ENCODE measurements around the gene EHD4.

- TF ChIP-seq, protein P1, sequence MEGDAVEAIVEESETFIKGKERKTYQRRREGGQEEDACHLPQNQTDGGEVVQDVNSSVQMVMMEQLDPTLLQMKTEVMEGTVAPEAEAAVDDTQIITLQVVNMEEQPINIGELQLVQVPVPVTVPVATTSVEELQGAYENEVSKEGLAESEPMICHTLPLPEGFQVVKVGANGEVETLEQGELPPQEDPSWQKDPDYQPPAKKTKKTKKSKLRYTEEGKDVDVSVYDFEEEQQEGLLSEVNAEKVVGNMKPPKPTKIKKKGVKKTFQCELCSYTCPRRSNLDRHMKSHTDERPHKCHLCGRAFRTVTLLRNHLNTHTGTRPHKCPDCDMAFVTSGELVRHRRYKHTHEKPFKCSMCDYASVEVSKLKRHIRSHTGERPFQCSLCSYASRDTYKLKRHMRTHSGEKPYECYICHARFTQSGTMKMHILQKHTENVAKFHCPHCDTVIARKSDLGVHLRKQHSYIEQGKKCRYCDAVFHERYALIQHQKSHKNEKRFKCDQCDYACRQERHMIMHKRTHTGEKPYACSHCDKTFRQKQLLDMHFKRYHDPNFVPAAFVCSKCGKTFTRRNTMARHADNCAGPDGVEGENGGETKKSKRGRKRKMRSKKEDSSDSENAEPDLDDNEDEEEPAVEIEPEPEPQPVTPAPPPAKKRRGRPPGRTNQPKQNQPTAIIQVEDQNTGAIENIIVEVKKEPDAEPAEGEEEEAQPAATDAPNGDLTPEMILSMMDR (IDR thresholded peaks at IDR 0.05; ENCODE audit: borderline replicate concordance, extremely low read depth, low read length, poor library complexity, severe bottlenecking) = no peak
- TF ChIP-seq EZH2 (IDR thresholded peaks at IDR 0.05; ENCODE audit: borderline replicate concordance, low read depth, low read length, severe bottlenecking) = no peak
Observed at GRCh38 chr15:41891226-41891625, 81.1 kb downstream of the EHD4 start.

Data from DND-41 (cell line).